SK-N-MC (cell line): Measurements from ENCODE around the gene TCF7L2.

Source experiments
- DNase-seq: peaks from one replicate; pipeline ENCODE4 v3.0.0-alpha.2; 2011; ENCODE audit warnings: low read depth, low spot score
- H3K27ac ChIP-seq: fragments of 200-600 bp; sonication (generic); 2 replicates; pipeline ENCODE4 v1.5.1; 2016; ENCODE audit warnings: mixed run types
- H3K36me3 ChIP-seq: fragments of 200-600 bp; sonication (generic); 2 replicates; pipeline ENCODE4 v1.6.1; 2017; ENCODE audit warnings: antibody characterized with exemption, low read length, mixed read lengths; ENCODE audit not compliant: insufficient read depth
- H3K4me3 ChIP-seq: fragments of 200-600 bp; sonication (generic); 2 replicates; pipeline ENCODE4 v1.5.1; 2016
- H3K9ac ChIP-seq: fragments of 200-600 bp; sonication (generic); 2 replicates; pipeline ENCODE4 v1.8.0; 2017; ENCODE audit warnings: mixed run types, mixed read lengths; ENCODE audit not compliant: insufficient read length
- H3K9me3 ChIP-seq: fragments of 200-600 bp; sonication (generic); 2 replicates; pipeline ENCODE4 v1.6.1; 2017; ENCODE audit warnings: low read depth, mild to moderate bottlenecking, antibody characterized with exemption, low read length, moderate library complexity, mixed read lengths
- EZH2 ChIP-seq: fragments of 200-600 bp; sonication (generic); IDR thresholded peaks from one replicate; pipeline ENCODE4 v1.6.1; 2017; ENCODE audit warnings: antibody characterized with exemption
- FOXP2 ChIP-seq: optimal IDR thresholded peaks from 2 replicates; pipeline ENCODE3; 2011; ENCODE audit warnings: mild to moderate bottlenecking, moderate library complexity; ENCODE audit not compliant: insufficient read depth; ENCODE audit errors: extremely low read length, control extremely low read depth
- POLR2AphosphoS5 ChIP-seq: IDR thresholded peaks from 2 replicates; pipeline ENCODE4 v1.6.1; 2012; ENCODE audit warnings: mild to moderate bottlenecking, low read depth, low read length, borderline replicate concordance

TCF7L2 gene

DNA sequence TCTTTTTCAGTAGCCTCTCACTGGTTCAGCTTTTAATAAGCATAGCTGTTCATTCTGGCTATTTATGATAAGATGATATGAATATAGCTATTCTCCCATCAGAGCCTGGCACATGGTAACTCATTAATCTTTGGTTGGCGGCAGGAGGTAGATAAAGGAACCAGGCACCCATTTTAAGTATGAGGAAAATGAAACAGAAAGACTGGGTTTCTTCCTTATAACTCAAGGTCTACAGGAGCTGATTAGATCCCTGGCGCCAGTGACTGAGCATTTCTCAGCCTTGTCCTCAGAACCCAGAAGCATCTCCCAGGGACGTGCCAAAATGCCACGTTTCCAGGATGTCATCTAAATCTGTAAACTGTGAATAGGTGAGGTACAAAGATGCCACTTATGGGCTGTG is 141.9 kb downstream of the TCF7L2 start:
- Histone ChIP-seq H3K4me3 (no peak overlapping the region), H3K27ac (no peak overlapping the region), H3K36me3 (no peaks in the 10 kb centered on the region), H3K9ac (no peak overlapping the region), H3K9me3 (no peaks in the 10 kb centered on the region)
- no peak for DNase-seq
- no peak for TF ChIP-seq POLR2AphosphoS5
- TF ChIP-seq FOXP2 = no peak
- TF ChIP-seq EZH2 = no peak

- no peaks in the 10 kb centered on the region for H3K9me3 ChIP-seq
- no peak for DNase-seq
- H3K36me3 ChIP-seq = no peaks in the 10 kb centered on the region
- no peak for TF ChIP-seq EZH2
- TF ChIP-seq POLR2AphosphoS5 = no peak
- no peak for TF ChIP-seq FOXP2
- H3K9ac ChIP-seq = no peak overlapping the region
- H3K27ac ChIP-seq = no peak overlapping the region
- no peak overlapping the region for H3K4me3 ChIP-seq
Observed at GRCh38 chr10:113093188-113094113, 143.4 kb downstream of the TCF7L2 start.

GRCh38 chr10:113094114-113094486 is 144.1 kb downstream of the TCF7L2 start:
- Histone ChIP-seq H3K9ac (no peak overlapping the region), H3K4me3 (no peak overlapping the region), H3K27ac (no peak overlapping the region), H3K36me3 (no peaks in the 10 kb centered on the region), H3K9me3 (no peaks in the 10 kb centered on the region)
- peak; percentile 64 for DNase-seq
- TF ChIP-seq FOXP2 (no peak), POLR2AphosphoS5 (peak; percentile 36; the same call in 1 of the 2 replicates)

- no peak for DNase-seq
- H3K27ac ChIP-seq = no peak overlapping the region
- TF ChIP-seq FOXP2 (no peak), POLR2AphosphoS5 (no peak), EZH2 (no peak)
- no peaks in the 10 kb centered on the region for H3K36me3 ChIP-seq
- H3K9ac ChIP-seq = no peak overlapping the region
- H3K9me3 ChIP-seq = no peaks in the 10 kb centered on the region
- H3K4me3 ChIP-seq = no peak overlapping the region
Observed at GRCh38 chr10:113095419-113096127, 145.5 kb downstream of the TCF7L2 start.

DNA sequence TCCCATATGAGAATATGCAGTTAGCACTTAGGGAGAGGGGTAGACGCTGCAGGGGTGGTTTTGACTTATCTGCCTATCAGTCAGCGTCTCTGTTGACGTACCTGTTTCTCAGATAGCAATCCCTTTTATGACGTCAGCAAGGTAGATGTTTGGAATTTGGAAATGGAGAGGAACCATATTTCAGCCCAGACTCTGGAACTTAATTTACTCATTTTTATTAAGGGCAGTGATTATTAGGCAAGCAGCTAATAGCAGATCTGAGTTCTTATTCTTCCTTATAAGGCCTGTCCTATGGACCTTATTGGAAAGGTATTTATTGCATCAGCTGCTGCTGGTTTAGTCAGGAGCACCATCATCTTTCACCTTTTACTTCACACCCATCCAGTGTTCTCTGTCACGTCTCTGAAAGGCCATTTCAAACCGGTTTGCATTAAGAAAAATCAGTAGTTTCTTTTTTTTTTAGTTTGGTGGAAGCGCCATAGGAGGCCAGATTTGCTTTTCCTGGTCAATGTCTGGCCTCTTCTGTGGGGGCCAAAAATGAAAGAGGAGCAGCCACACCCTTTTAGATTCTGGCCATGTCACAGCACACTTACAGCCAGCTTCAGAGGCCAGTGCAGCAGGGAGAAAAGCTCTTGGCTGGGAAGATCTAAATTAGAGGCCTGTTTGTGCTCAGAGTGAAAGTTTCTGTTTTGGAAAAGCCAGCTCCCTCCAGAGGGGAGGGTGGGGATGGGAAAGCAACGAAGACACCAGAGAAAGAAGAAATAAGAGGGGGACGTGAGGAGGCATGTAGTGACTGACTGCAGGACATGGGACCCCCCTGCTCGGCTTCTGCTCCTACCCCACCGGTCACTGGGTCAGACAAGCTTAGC is 146.3 kb downstream of the TCF7L2 start:
- H3K4me3 ChIP-seq = no peak overlapping the region
- H3K27ac ChIP-seq = no peak overlapping the region
- H3K9me3 ChIP-seq = no peaks in the 10 kb centered on the region
- no peak for TF ChIP-seq POLR2AphosphoS5
- DNase-seq = no peak
- H3K36me3 ChIP-seq = no peaks in the 10 kb centered on the region
- no peak overlapping the region for H3K9ac ChIP-seq

GRCh38 chr10:113097036-113097435 is 147.0 kb downstream of the TCF7L2 start:
- no peak for DNase-seq
- Histone ChIP-seq H3K27ac (no peak overlapping the region), H3K9me3 (no peaks in the 10 kb centered on the region), H3K4me3 (no peak overlapping the region), H3K36me3 (no peaks in the 10 kb centered on the region), H3K9ac (no peak overlapping the region)
- TF ChIP-seq POLR2AphosphoS5 (no peak), FOXP2 (no peak), EZH2 (no peak)

- no peak for DNase-seq
- Histone ChIP-seq H3K4me3 (no peak overlapping the region), H3K9ac (no peak overlapping the region), H3K36me3 (no peaks in the 10 kb centered on the region), H3K27ac (no peak overlapping the region), H3K9me3 (no peaks in the 10 kb centered on the region)
- TF ChIP-seq POLR2AphosphoS5 (no peak), FOXP2 (no peak), EZH2 (no peak)
Observed at GRCh38 chr10:113099431-113100183, 149.6 kb downstream of the TCF7L2 start.

DNA sequence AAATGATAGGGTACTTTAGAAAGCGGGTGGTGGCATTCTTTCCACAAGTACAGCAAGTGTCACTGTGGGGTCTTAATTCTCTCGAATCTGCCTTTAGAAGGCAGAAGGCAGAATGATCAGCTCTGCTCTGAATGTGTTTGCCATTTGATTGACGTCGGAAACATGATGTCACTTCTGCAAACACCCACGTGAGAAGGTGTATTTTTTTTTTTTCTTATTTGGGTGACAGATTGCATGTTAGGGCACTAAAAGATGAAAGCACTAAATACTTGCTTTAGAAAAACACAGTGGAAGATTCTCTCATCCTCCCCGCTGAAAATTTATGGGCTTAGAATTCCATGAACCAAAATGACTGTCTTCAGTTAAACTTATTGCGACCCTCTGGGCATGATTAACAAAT is 150.2 kb downstream of the TCF7L2 start:
- Histone ChIP-seq H3K4me3 (no peak overlapping the region), H3K9ac (no peak overlapping the region), H3K9me3 (no peaks in the 10 kb centered on the region), H3K36me3 (no peaks in the 10 kb centered on the region), H3K27ac (no peak overlapping the region)
- DNase-seq = no peak
- no peak for TF ChIP-seq EZH2
- TF ChIP-seq POLR2AphosphoS5 = no peak
- no peak for TF ChIP-seq FOXP2
